Hindlimb muscle (tissue), 1 donor: Measurements from ENCODE around the gene PPP3R2. TPM values are rescaled to one million over a fixed set of nuclear protein-coding genes. Genes with fewer than 3 reads are reported as not detected.

Source experiments
- polyA plus RNA-seq: library from polyadenylated mRNA; unstranded; fragments of 120-200 nt; gene quantifications from one replicate; pipeline ENCODE4 v1.2.1, GENCODE V29; 2013; ENCODE audit not compliant: insufficient read length

PPP3R2 gene
- polyA plus RNA-seq, 1 donor: not detected

Other genes starting within 250 kb of the PPP3R2 start
- gene BAAT, start 210.0 kb downstream of the PPP3R2 start, polyA plus RNA-seq: 0.66 TPM
- 13.3 TPM for gene MRPL50, start 196.4 kb downstream of the PPP3R2 start, polyA plus RNA-seq
- gene ZNF189, start 196.1 kb downstream of the PPP3R2 start, polyA plus RNA-seq: 19.8 TPM
- 0.35 TPM for gene ALDOB, start 159.2 kb downstream of the PPP3R2 start, polyA plus RNA-seq
- 36.3 TPM for gene RNF20, start 61.1 kb downstream of the PPP3R2 start, polyA plus RNA-seq
- gene GRIN3A, start 143.7 kb upstream of the PPP3R2 start, polyA plus RNA-seq: 0.98 TPM